ENCODE data around the gene MED13L.

- TF ChIP-seq CTCF (IDR thresholded peaks at IDR 0.05) = no peak
- TF ChIP-seq EZH2 (IDR thresholded peaks at IDR 0.05; ENCODE audit: borderline replicate concordance, insufficient read depth, low read depth, low read length, poor library complexity, severe bottlenecking) = no peak
Measured at GRCh38 chr12:116248930-116249329, 28.6 kb downstream of the MED13L start.

Measured in B cell (primary cell).